LNCaP clone FGC (cell line): ENCODE measurements around the gene MCIDAS.

Source experiments
- DNase-seq: peaks from one replicate; pipeline ENCODE4 v3.0.0-alpha.2; 2011; ENCODE audit warnings: low read depth
- H3K4me3 ChIP-seq: 2 replicates; pipeline ENCODE4 v1.5.1; 2011; ENCODE audit warnings: mild to moderate bottlenecking, low read depth, low read length, control low read depth
- CTCF ChIP-seq: IDR thresholded peaks from 2 replicates; pipeline ENCODE4 v1.5.1; 2012; ENCODE audit warnings: mild to moderate bottlenecking; ENCODE audit not compliant: control insufficient read depth, insufficient read depth; ENCODE audit errors: extremely low read depth

The MCIDAS gene

DNA sequence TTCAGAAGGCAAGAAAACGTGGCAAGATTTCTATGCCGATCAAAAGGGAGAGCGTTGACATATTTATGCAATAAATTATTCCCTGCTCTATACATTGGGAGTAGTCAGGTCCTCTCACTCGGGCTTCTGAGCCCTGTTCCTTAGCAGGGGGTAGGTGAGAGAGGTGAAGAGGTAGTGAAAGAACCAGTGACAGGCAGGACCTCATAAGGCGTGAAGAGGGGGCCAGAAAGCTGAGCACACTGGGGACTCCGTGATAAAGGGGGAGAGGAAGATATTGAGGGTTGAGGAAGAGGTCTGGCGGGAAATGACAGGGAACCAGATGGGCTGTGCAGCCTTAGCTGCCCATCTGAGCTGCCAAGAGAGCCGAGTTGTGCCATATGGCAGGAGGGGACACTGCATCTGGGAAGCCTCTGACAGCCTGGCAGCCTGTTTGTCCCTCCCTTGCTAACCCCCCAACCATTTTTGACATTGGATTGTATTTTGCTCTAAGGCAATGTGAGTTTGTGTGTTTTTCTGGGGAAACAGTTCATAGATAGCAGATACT lies 53.4 kb downstream of the MCIDAS start:
- TF ChIP-seq CTCF: no peak
- peak overlapping the region; percentile 50 for H3K4me3 ChIP-seq
- DNase-seq: no peak

GRCh38 chr5:55172937-55173686 lies 54.0 kb downstream of the MCIDAS start, which contains the start of gene CDC20B:
CDC20B (minus strand) TSS chr5:55173177; CDS start chr5:55173000, 177 bp downstream.
- H3K4me3 ChIP-seq: peak within 1 kb of the TSS; percentile 53
- TF ChIP-seq CTCF: no peak
- DNase-seq: no peak

- TF ChIP-seq CTCF: peak; percentile 91
- H3K4me3 ChIP-seq: peak overlapping the region; percentile 53
- peak; percentile 70 for DNase-seq
Observed at GRCh38 chr5:55172051-55172899, 54.8 kb downstream of the MCIDAS start.

- TF ChIP-seq CTCF: no peak
- DNase-seq: no peak
- no peak overlapping the region for H3K4me3 ChIP-seq
Observed at GRCh38 chr5:55171471-55171870, 55.6 kb downstream of the MCIDAS start.
